NB4 (cell line): Measurements from ENCODE around the gene OCLN.
"Not testable (repeated sequence)": the region's sequence is repeated elsewhere in the genome, so short reads cannot be mapped to it uniquely, and the experiment has no call there.

ENCODE experiments used
- DNase-seq: peaks from one replicate; pipeline ENCODE4 v3.0.0; 2010; ENCODE audit warnings: low read depth
- H3K4me3 ChIP-seq: one replicate; pipeline ENCODE4 v1.5.1; 2011; ENCODE audit warnings: mild to moderate bottlenecking, low read depth, low read length, moderate library complexity
- CTCF ChIP-seq: IDR thresholded peaks from one replicate; pipeline ENCODE4 v1.5.1; 2012; ENCODE audit warnings: low read depth, low read length
- MYC ChIP-seq: IDR thresholded peaks from 2 replicates; pipeline ENCODE4 v1.6.1; 2011; ENCODE audit warnings: low read depth, low read length
- POLR2A ChIP-seq: IDR thresholded peaks from 2 replicates; pipeline ENCODE4 v1.6.1; 2011; ENCODE audit warnings: mild to moderate bottlenecking; ENCODE audit not compliant: insufficient read length; ENCODE audit errors: extremely low read depth
- TF ChIP-seq, protein P1 (sequence below): IDR thresholded peaks from 2 replicates; pipeline ENCODE4 v1.6.1; 2011; ENCODE audit warnings: low read depth, low read length

OCLN gene

GRCh38 chr5:69505306-69505705 lies 12.7 kb downstream of the OCLN start:
- no peak overlapping the region for H3K4me3 ChIP-seq
- no peak for TF ChIP-seq CTCF
- TF ChIP-seq, protein P1, sequence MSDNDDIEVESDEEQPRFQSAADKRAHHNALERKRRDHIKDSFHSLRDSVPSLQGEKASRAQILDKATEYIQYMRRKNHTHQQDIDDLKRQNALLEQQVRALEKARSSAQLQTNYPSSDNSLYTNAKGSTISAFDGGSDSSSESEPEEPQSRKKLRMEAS: no peak
- no peak for TF ChIP-seq MYC
- TF ChIP-seq POLR2A: no peak
- no peak for DNase-seq

DNA sequence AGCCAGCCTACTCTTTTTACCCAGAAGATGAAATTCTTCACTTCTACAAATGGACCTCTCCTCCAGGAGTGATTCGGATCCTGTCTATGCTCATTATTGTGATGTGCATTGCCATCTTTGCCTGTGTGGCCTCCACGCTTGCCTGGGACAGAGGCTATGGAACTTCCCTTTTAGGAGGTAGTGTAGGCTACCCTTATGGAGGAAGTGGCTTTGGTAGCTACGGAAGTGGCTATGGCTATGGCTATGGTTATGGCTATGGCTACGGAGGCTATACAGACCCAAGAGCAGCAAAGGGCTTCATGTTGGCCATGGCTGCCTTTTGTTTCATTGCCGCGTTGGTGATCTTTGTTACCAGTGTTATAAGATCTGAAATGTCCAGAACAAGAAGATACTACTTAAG lies 16.6 kb downstream of the OCLN start:
- no peak for TF ChIP-seq CTCF
- TF ChIP-seq MYC: no peak
- TF ChIP-seq POLR2A: no peak
- TF ChIP-seq, protein P1: no peak
- no peak overlapping the region for H3K4me3 ChIP-seq
- DNase-seq: no peak

DNA sequence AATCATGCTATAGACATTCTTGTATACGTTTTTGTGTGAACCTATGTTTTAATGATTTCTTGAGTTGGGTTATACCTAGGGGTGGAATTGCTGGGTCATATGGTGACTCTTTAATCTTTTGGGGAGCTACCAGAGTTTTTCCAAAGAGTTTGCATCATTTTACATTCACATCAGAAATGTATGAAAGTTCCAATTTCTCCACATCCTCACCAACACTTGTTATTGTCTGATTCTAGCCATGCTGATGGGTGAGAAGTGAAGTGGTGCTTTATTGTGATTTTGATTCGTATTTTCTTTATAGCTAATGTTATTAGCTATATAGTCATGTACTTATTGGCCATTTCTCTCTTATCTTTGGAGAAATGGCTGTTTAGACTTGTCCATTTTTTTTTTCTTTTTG lies 18.1 kb downstream of the OCLN start:
- DNase-seq: no peak
- H3K4me3 ChIP-seq: no peak overlapping the region
- TF ChIP-seq CTCF: no peak

DNA sequence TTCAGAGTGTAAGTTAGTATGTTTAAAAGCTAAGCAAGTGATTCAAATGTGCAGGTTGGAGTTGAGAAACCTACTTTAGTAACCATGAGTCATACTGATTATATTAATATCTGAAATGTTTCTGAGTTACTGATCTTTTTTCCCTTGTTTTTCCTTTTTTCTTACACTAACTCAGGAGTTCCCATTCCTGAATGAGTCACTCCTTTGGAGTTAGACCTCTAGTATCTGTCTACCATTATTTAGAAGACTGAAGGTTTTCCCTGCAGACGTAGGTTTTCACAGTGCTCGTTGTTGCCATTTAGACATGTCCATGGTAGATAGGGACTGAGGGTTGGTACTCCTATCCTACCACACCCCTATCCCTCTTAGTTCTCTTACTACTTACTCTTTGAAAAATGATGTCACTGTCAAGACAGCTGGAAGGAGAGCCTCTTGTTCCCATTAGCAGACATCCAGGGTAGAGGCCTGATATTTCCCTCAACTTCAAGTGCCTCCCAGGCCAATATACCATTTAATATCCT lies 20.2 kb downstream of the OCLN start:
- DNase-seq: no peak
- no peak for TF ChIP-seq MYC
- TF ChIP-seq, protein P1: no peak
- TF ChIP-seq POLR2A: no peak
- TF ChIP-seq CTCF: no peak
- H3K4me3 ChIP-seq: no peak overlapping the region

DNA sequence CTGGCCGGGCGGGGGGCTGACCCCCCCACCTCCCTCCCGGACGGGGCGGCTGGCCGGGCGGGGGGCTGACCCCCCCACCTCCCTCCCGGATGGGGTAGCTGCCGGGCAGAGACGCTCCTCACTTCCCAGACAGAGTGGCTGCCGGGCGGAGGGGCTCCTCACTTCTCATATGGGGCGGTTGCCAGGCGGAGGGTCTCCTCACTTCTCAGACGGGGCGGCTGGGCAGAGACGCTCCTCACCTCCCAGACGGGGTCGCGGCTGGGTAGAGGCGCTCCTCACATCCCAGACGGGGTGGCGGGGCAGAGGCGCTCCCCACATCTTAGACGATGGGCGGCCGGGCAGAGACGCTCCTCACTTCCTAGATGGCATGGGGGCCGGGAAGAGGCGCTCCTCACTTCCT lies 23.0 kb downstream of the OCLN start:
- H3K4me3 ChIP-seq, DNase-seq: not testable (repeated sequence)

DNA sequence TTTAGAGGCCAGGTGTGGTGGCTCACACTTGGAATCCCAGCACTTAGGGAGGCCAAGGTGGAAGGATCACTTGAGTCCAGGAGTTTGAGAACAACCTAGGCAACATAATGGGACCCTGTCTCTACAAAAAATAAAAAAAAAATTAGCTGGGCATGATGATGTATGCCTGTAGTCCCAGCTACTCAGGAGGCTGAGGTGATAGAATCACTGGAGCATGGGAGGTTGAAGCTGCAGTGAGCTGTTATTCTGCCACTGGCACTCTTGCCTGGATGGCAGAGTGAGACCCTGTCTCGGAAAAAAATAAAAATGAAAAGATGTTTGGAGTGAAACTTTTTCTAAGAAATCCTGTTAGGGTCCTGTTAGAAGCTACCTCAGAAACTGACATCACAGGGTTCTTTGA lies 24.2 kb downstream of the OCLN start:
- no peak for DNase-seq
- TF ChIP-seq, protein P1: no peak
- TF ChIP-seq MYC (no peak), POLR2A (no peak), CTCF (no peak)
- no peak overlapping the region for H3K4me3 ChIP-seq

DNA sequence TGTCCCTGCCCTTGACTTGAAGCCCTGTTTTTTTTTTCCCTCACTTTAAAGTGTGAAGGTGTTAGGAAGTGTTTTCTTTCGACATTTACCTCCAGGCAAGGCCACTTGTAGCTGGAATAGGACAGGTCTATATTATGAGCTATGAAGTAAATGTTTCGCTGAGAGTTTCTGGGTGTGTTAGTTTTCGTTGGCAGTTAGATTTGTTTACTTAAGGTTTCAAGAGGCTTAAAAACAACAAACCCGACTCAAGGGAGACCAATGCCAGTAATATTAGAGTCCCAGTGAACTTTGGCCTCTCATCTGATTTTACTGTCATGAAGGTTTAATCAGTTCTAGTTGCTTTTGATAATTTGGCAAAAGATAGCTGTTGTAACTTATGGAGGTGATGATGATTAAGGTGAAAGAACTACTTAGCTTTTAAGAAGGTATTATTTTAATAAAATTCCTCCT lies 25.2 kb downstream of the OCLN start:
- DNase-seq: no peak
- no peak overlapping the region for H3K4me3 ChIP-seq
- TF ChIP-seq MYC (no peak), CTCF (no peak), POLR2A (no peak)
- TF ChIP-seq, protein P1: no peak
